GM19193 (cell line): ENCODE results near the gene SAP25.

Experiments
- POLR2A ChIP-seq: IDR thresholded peaks from 4 replicates; pipeline ENCODE4 v1.6.1; 2011; ENCODE audit not compliant: insufficient read depth, insufficient read length; ENCODE audit errors: extremely low read depth

The SAP25 gene

DNA sequence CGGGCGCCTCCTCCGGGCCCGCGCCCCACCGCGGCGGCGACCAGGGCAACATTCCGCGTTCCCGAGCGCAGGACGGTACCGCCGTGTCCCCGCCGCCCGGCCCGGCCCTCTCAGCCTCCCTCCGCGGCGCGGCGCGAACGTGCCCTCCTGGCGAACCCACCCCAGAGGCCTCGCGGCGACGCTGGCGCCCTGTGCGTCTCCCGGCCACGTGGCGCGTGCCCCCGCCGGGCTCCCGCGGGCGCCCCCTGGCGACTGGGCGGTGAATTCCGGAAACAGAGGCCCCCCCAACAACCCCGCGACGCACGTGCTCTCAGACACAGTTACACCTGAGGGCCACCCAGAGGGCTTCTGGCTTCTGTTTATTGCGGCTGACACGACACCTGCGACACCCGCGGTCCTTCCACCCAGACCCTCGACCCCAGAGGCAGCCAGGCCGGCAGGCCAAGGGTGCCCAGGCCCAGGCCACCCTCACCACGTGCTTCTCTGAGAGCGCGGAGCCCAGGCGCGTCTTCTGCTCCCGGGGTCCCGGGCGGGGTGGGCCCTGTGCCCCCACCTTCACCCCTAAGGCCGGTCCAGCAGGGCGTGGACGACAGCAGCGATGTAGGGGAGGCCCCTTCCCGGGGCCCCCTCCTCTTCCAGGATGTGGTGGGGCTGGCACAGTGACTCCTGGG, at the start of gene SAP25:
Gene SAP25 (minus strand): TSS at position 210 of the 671 bp plus-strand sequence. CDS start 158 bp downstream, at position 52.
- TF ChIP-seq POLR2A, result no peak

DNA sequence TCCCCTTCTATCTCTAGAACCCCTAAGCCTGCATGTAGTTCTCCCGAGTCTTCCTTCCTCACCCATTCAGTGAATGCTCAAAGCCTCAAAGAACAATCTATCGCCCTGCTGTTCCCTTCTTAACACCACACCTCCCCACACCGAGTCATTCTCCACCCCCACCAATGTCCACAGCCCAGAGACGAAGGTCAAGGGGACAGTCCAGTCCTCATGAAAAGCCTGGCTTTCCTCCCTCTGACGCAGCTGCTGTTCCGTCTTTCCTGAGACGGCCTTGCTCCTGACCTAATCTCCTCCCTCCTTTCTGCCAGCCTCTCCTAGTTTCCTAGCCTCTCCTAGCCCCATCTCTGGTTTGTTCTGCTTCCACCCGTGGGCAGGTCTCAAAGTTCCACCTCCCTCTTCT, 47.9 kb upstream of the SAP25 start:
- no peak for TF ChIP-seq POLR2A

DNA sequence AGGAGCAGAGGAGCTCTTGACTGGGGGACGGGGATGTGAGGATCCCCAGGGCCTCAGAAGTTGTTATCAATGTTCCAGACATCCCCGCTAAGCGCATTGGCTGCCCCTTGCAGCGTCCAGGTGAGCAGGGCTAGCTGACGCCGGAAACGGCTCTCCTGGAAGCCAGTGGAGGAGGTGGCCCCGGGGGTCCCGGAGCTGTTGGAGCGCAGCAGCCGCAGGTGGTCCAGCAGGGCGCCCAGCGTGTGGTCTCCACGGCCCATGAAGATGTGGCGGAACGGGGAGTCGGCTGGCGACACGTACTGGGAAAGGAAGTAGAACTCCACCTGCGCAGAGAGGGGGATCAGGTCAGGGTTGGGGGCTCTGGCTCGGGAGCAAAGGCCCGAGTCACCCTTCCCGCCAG, 47.1 kb upstream of the SAP25 start:
- no peak for TF ChIP-seq POLR2A

DNA sequence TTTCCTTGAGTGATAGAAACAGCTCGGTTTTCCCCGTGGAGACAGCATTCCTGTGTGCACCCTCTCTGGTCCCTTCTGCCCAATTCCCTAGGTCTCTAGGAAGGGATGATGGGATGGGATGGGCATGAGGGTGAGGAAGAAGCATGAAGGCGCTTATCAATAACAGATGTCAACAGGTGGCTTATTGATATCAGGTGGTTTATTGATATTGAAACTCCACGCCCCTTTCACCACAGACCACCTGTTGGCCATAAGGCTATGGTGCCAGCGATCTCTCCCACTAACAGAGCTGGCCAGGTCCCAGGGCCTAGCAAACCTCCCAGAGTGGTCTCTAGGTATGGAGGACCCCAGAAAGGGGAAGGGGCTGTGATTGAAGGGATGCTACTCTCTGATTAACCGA, 46.5 kb upstream of the SAP25 start:
- no peak for TF ChIP-seq POLR2A

DNA sequence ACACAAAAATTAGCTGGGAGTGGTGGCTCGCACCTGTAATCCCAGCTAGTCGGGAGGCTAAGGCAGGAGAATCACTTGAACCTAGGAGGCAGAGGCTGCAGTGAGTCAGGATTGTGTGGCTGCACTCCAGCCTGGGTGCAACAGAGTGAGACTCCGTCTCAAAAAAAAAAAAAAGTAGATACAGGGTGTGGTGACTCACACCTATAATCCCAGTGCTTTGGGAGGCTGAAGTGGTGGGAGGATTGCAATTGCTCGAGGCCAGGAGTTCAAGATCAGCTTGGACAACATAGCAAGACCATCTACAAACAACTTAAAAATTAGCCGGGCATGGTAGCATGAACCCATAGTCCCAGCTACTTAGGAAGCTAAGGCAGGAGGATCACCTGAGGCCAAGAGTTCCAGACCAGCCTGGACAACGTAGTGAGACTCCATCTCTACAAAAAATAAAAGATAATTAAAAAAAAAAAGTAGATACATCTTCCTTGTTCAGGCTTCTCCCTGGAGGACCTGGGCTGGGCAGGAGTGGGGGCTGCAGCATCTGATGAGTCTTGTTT, 40.7 kb upstream of the SAP25 start:
- no peak for TF ChIP-seq POLR2A

DNA sequence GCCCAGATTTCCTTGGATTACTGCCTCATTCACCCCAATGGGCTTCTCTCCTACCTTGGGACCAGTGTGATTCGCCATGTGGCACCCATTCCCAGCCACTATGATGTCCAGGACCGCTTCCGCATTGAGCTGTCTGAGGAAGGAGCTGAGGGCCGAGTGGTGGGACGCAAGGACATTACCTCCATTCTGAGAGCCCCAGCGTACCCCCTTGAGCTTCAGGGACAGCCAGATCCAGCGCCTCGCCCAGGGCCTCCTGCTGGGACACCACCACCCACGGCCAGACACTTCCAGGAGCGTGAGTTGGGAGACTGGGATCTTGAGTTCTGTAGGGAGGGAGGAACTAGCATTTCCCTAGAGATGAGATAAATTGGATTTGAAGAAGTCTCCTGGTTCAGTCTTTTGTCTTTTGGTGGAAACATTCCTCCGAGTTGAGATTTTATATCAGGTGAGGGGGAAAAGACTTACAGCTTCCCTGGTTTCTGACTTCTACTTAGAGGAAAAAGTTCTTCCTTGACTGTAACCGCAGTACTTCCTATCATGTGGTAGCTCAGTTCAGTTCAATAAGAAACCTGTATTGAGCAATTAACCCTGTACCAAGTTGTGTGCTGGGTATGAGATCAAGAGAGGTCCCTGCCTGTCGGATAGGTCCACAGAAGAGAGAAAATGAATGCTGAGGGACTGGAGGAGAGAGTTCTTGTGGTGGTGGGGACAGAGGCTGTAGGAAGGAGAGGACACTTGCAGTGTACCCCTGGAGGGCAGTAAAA, 39.9 kb upstream of the SAP25 start:
- no peak for TF ChIP-seq POLR2A

DNA sequence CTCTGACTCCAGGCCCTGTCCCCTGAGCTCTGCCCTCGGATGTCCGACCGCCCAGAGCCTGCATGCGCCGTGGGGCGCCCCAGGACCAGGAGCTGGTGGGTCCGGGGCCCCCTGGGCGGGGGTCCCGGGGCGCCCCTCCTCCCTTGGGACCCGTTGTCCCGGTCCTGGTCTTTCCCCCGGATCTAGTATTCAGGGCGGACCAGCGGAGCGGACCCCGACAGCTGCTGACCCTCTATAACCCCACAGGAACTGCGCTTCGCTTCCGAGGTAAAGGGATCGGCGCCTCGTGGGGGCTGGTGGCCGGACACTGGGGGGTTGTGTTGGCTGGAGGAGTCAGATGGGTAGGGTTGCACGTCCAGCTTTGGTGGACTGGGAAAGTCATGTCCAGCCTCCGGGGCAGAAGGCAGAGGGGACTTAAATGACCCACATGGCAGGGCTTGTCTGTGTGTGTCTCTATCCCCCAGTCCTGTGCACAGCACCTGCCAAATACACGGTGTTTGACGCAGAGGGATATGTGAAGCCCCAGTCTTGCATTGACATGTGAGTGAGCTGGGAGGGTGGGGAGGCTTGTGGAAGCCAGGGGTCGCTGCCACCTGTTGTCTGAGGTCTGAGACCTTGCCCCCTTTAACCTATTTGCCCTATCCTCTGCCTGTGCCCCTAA, 39.2 kb upstream of the SAP25 start:
- TF ChIP-seq POLR2A, result no peak

DNA sequence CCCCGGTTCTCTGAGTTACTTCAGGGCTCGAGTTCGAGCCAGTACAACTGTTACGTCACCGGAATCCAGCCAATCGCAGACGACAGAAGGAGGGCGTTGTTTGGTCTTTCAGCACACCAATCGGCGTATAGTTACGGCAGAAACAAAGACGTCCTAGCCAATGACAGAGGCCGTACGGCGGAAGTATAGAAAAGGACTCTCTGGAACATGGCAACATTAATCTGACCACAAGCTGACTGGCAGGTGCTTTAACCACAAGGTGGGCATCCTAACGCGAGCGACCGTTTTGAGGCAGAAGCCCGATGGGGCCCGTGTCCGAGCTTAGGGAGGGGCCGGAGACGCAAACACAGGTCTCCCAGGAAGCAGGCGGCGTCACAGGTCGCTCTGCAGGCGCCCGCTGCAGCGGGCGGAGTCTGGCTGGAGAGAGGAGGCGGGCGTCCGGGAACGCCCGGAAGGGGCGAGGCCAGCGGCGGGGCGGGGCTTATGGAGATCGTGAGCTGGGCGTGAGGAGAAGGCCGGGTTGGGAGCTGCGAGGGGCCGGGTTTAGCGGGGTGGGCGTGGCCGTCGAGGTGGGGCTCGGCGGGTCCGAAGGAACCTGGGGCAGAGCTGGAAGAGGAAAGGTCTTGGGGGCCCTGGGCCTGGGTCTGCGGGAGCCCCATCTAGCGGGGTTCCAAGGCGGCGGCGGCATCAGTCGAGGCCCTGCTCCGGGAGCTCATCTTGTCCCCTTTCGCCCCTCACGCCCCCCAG, 38.5 kb upstream of the SAP25 start, which contains the start of gene MOSPD3:
Gene MOSPD3 (plus strand): TSS at position 558 of the 747 bp plus-strand sequence. CDS start 252 bp downstream, outside the sequence.
- peak; percentile 92 for TF ChIP-seq POLR2A

DNA sequence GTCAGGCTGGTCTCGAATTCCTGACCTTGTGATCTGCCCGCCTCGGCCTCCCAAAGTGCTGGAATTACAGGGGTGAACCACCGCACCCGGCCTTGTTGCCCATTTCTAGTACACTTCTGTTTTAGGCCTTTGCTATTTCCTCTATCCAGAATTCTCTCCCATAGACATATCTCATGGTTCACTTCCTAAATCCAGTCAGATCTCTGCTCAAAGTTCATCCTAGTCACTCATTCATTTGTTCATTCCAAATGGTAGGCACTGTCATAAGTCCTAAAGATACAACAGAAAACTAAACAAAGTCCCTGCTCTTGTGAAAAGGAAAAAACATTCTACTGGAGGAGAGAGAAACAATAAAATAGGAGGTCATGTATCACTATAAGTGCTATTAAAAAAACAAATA, 36.3 kb upstream of the SAP25 start:
- no peak for TF ChIP-seq POLR2A

DNA sequence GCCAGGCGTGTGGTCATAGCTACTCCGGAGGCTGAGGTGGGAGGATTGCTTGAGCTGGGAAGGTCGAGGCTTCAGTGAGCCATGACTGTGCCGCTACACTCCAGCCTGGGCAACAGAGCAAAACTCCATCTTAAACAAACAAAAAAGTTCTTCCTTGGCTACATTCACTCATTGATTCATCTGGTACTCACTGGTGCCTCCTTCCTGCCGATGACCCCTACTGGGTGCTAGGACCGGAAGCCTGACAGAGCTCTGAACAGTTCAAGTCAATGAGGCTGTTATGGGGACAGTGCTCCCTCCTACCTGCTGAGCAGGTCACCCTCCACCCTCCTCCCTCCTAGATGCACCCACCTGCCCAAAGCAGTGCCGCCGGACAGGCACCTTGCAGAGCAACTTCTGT, 33.4 kb upstream of the SAP25 start:
- no peak for TF ChIP-seq POLR2A

DNA sequence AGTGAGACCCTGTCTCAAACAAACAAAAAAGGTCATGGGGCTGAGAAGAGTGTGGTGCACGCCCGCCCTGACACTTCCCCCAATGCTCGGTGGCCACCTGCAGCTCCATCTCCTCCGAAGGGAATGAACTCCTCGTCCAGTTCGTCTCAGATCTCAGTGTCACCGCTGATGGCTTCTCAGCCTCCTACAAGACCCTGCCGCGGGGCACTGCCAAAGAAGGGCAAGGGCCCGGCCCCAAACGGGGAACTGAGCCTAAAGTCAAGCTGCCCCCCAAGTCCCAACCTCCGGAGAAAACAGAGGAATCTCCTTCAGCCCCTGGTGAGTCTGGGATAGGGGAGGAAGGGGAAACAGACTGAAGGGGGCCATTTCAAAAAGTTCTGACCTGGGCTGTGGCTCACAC, 32.6 kb upstream of the SAP25 start:
- TF ChIP-seq POLR2A, result no peak

DNA sequence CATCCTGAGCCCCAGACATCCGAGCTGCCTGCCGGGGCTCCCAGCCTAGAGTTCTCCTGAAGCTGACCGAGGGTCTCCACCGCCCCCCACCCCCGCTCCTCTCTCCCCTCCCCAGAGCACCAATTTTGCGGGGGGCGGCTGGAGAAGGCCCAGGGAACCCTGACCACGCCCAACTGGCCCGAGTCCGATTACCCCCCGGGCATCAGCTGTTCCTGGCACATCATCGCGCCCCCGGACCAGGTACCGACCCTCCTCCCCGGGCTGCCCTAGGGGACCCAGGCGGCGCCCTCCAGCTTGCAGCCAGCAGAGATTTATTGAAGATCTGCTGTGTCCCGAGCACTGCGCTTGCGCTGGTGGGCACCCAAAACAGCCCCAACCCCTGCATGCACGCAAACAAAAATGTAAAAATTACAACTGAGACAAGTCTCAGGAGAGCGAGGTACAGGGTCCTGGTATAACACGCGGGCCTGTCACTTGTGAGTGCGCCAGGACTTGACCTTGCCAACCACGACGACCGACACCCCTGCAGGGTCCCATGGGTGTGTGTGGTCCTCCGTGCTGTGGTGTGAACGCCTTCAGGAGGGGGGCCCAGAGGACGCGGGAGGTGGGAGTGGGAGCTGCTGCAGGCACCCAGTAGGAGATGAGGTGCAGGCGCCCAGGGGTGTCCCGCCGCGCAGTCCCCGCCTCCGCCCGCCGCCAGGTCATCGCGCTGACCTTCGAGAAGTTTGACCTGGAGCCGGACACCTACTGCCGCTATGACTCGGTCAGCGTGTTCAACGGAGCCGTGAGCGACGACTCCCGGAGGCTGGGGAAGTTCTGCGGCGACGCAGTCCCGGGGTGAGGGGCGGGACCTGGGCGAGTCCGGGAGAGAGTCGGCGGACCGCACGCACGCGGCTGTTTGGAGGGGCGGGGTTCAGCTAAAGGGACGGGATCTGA, 31.5 kb upstream of the SAP25 start:
- TF ChIP-seq POLR2A, result no peak
